Measurements from ENCODE around the gene STK38L. TPM values are rescaled to one million over a fixed set of nuclear protein-coding genes. Genes with fewer than 3 reads are reported as not detected.

STK38L gene
- total RNA-seq, 2 donors from 2014 or later: 34.2 to 67.7 TPM

- intact Hi-C loops (cut with DNase I, micrococcal nuclease): no loop called here
- DNase-seq (no peak), ATAC-seq (no peak)
Observed at GRCh38 chr12:27334721-27335082, 90.6 kb downstream of the STK38L start.

GRCh38 chr12:27335364-27336281 is 91.5 kb downstream of the STK38L start:
- DNase-seq: no peak
- ATAC-seq: no peak
- intact Hi-C loops (cut with DNase I, micrococcal nuclease): no loop called here

GRCh38 chr12:27336282-27336653 is 92.2 kb downstream of the STK38L start:
- ATAC-seq (no peak), DNase-seq (no peak)
- intact Hi-C loops (cut with DNase I, micrococcal nuclease): no loop called here

GRCh38 chr12:27337376-27337775 is 93.3 kb downstream of the STK38L start:
- ATAC-seq (no peak), DNase-seq (no peak)

GRCh38 chr12:27338473-27338872 is 94.4 kb downstream of the STK38L start:
- ATAC-seq (no peak), DNase-seq (no peak)
- intact Hi-C loops (cut with DNase I, micrococcal nuclease): no loop called here

More at GRCh38 chr12:27337376-27337775, 93.3 kb downstream of the STK38L start:
- intact Hi-C loops (cut with DNase I, micrococcal nuclease): no loop called here

GRCh38 chr12:27340971-27341370 is 96.9 kb downstream of the STK38L start:
- DNase-seq (no peak), ATAC-seq (no peak)
- intact Hi-C loops (cut with DNase I, micrococcal nuclease): no loop called here

GRCh38 chr12:27342536-27342935 is 98.5 kb downstream of the STK38L start:
- ATAC-seq (no peak), DNase-seq (no peak)
- intact Hi-C loops (cut with DNase I, micrococcal nuclease): no loop called here

- intact Hi-C loops (cut with DNase I, micrococcal nuclease): no loop called here
- ATAC-seq (no peak), DNase-seq (no peak)
Observed at GRCh38 chr12:27343255-27344000, 99.3 kb downstream of the STK38L start.

- intact Hi-C loops (cut with DNase I, micrococcal nuclease): no loop called here
- ATAC-seq: no peak
Observed at GRCh38 chr12:27344246-27344645, 100.2 kb downstream of the STK38L start.

GRCh38 chr12:27344760-27345159 is 100.7 kb downstream of the STK38L start:
- ATAC-seq (no peak), DNase-seq (no peak)
- intact Hi-C loops (cut with DNase I, micrococcal nuclease): no loop called here

More at GRCh38 chr12:27344246-27344645, 100.2 kb downstream of the STK38L start:
- DNase-seq: no peak

GRCh38 chr12:27345376-27345775 is 101.3 kb downstream of the STK38L start:
- intact Hi-C loops (cut with DNase I, micrococcal nuclease): no loop called here
- no peak for DNase-seq

GRCh38 chr12:27347779-27348178 is 103.7 kb downstream of the STK38L start:
- no peak for ATAC-seq
- intact Hi-C loops (cut with DNase I, micrococcal nuclease): no loop called here
- DNase-seq: no peak

More at GRCh38 chr12:27345376-27345775, 101.3 kb downstream of the STK38L start:
- no peak for ATAC-seq

GRCh38 chr12:27351476-27351875 is 107.4 kb downstream of the STK38L start:
- intact Hi-C loops (cut with DNase I, micrococcal nuclease): no loop called here
- DNase-seq: no peak
- ATAC-seq: no peak

GRCh38 chr12:27355486-27355885 is 111.4 kb downstream of the STK38L start:
- intact Hi-C loops (cut with DNase I, micrococcal nuclease): no loop called here
- no peak for DNase-seq
- ATAC-seq: no peak

- no peak for ATAC-seq
- intact Hi-C loops (cut with DNase I, micrococcal nuclease): no loop called here
- DNase-seq: no peak
Observed at GRCh38 chr12:27355979-27356378, 111.9 kb downstream of the STK38L start.

GRCh38 chr12:27359578-27360340 is 115.7 kb downstream of the STK38L start:
- DNase-seq: peak in 1 of 2 donors; percentile 16
- intact Hi-C loops (cut with DNase I, micrococcal nuclease): no loop called here
- peak; percentile 85 for ATAC-seq

- no peak for ATAC-seq
- intact Hi-C loops (cut with DNase I, micrococcal nuclease): no loop called here
- no peak for DNase-seq
Observed at GRCh38 chr12:27361372-27361771, 117.3 kb downstream of the STK38L start.

- ATAC-seq (no peak), DNase-seq (no peak)
- intact Hi-C loops (cut with DNase I, micrococcal nuclease): no loop called here
Observed at GRCh38 chr12:27366621-27367020, 122.5 kb downstream of the STK38L start.

GRCh38 chr12:27367078-27367477 is 123.0 kb downstream of the STK38L start:
- ATAC-seq (no peak), DNase-seq (no peak)
- intact Hi-C loops (cut with DNase I, micrococcal nuclease): no loop called here

All from left colon (tissue), 2 donors.